Naive thymus-derived CD8-positive, alpha-beta T cell (primary cell): ENCODE data around the gene E2F4. TPM values are rescaled to one million over a fixed set of nuclear protein-coding genes. Genes with fewer than 3 reads are reported as not detected.
A peak's percentile ranks its signal among the peaks of the same experiment; 100 is the strongest.

Source experiments
- ATAC-seq, 2 donors: fragments of 150-1000 bp; cut with Tn5 transposase in 1 of 2; sonication (Bioruptor Pico), chemical (Tn5 transposase) in 1 of 2; 1 replicate in 1 of 2; 2 replicates in 1 of 2; pipeline ENCODE4 v1.10.0; 2021; ENCODE audit warnings: mild to moderate bottlenecking in 2 of 2, moderate library complexity in 2 of 2
- POLR2A ChIA-PET: fragments of 350-600 bp; sonication (Branson Sonifier 250); formaldehyde crosslinking; loops from one replicate; lab custom pipeline; 2021; ENCODE audit warnings: antibody characterized with exemption; lab: Charles Lee
- DNase-seq, 10 donors: peaks; one replicate each; pipeline versions ENCODE4 v3.0.0 to v3.0.0-alpha.2; 2020 to 2022
- H3K27ac Mint-ChIP-seq, 10 donors: one replicate each; pipeline ENCODE4 v1.8.0; 2020 to 2022; ENCODE audit warnings: mild to moderate bottlenecking in 10 of 10, mixed read lengths in 10 of 10, moderate library complexity in 4 of 10, inconsistent platforms in 1 of 10
- H3K27me3 Mint-ChIP-seq, 5 donors: one replicate each; pipeline ENCODE4 v1.8.0; 2021 to 2022; ENCODE audit warnings: mixed read lengths in 5 of 5
- H3K36me3 Mint-ChIP-seq, 3 donors: one replicate each; pipeline ENCODE4 v1.8.0; 2020 to 2022; ENCODE audit warnings: mixed read lengths in 3 of 3, mild to moderate bottlenecking in 2 of 3, inconsistent platforms in 1 of 3
- H3K4me1 Mint-ChIP-seq, 4 donors: one replicate each; pipeline ENCODE4 v1.8.0; 2021 to 2022; ENCODE audit warnings: mixed read lengths in 4 of 4
- H3K4me3 Mint-ChIP-seq, 10 donors: one replicate each; pipeline ENCODE4 v1.8.0; 2020 to 2022; ENCODE audit warnings: mild to moderate bottlenecking in 10 of 10, mixed read lengths in 10 of 10, moderate library complexity in 6 of 10, inconsistent platforms in 1 of 10
- H3K9me3 Mint-ChIP-seq, 9 donors: one replicate each; pipeline ENCODE4 v1.8.0; 2020 to 2022; ENCODE audit warnings: mixed read lengths in 9 of 9, mild to moderate bottlenecking in 3 of 9, inconsistent platforms in 1 of 9, moderate library complexity in 1 of 9
- polyA plus RNA-seq, 3 donors: library from polyadenylated mRNA; unstranded; fragments of 300-500 nt; fragmentation: Illumina TruSeq; gene quantifications; one replicate each; pipeline ENCODE4 v1.2.3, GENCODE V29; 2021
- total RNA-seq, 8 experiments: library from RNA in 2 of 8; stranded (reverse) in 2 of 8; gene quantifications; one replicate each; pipeline ENCODE4 v1.2.3 and lab custom pipeline; 2021 to 2026

E2F4 gene
- total and polyA plus RNA-seq, 5 experiments from 2014 or later = 40.7 to 87.1 (median 67.8) TPM

GRCh38 chr16:67235816-67236562 lies 44.0 kb downstream of the E2F4 start:
- POLR2A ChIA-PET = interaction anchor here (0.8 kb wide), 1 partner anchor 9 kb away, joined by 3 read pairs; the partner anchor contains the start of gene TMEM208
- Mint-ChIP-seq H3K9me3 (no peaks in the 10 kb centered on the region), H3K27me3 (no peaks in the 10 kb centered on the region), H3K4me3 (peak overlapping the region in 4 of 10 donors; percentile 12 to 58 (median 44)), H3K27ac (peak overlapping the region in 8 of 10 donors; percentile 59 to 88 (median 76)), H3K36me3 (peaks cover 0 to 36% (median 7%) of the 10 kb centered on the region in 3 donors), H3K4me1 (peaks cover 3 to 7% (median 4%) of the 10 kb centered on the region in 4 donors)
- DNase-seq (no peak), ATAC-seq (peak; percentile 21 to 37)

GRCh38 chr16:67236563-67237395 lies 44.8 kb downstream of the E2F4 start:
- DNase-seq (peak; percentile 36 to 66 (median 60)), ATAC-seq (peak; percentile 83 to 87)
- Mint-ChIP-seq H3K9me3 (no peaks in the 10 kb centered on the region), H3K4me1 (peaks cover 3 to 9% (median 7%) of the 10 kb centered on the region in 4 donors), H3K4me3 (peak overlapping the region in 2 of 10 donors; percentile 12 to 58), H3K36me3 (peaks cover 0 to 33% (median 7%) of the 10 kb centered on the region in 3 donors), H3K27me3 (no peaks in the 10 kb centered on the region), H3K27ac (peak overlapping the region in 6 of 10 donors; percentile 59 to 88 (median 76))
- POLR2A ChIA-PET = interaction anchor here (0.8 to 4.6 kb wide), 2 partner anchors 9 to 10 kb away, joined by 3 to 24 read pairs; partner anchors contain the start of gene TMEM208

GRCh38 chr16:67237396-67238277 lies 45.7 kb downstream of the E2F4 start:
- POLR2A ChIA-PET = interaction anchor here (4.6 kb wide), 1 partner anchor 10 kb away, joined by 24 read pairs; the partner anchor contains the start of gene TMEM208
- H3K9me3 Mint-ChIP-seq = no peaks in the 10 kb centered on the region
- H3K27ac Mint-ChIP-seq = peak overlapping the region in 2 of 10 donors; percentile 56 to 59
- ATAC-seq = no peak
- no peaks in the 10 kb centered on the region for H3K27me3 Mint-ChIP-seq
- DNase-seq = no peak
- H3K36me3 Mint-ChIP-seq = peaks cover 0 to 33% (median 7%) of the 10 kb centered on the region in 3 donors
- H3K4me1 Mint-ChIP-seq = peaks cover 4 to 13% (median 10%) of the 10 kb centered on the region in 4 donors
- H3K4me3 Mint-ChIP-seq = no peak overlapping the region

DNA sequence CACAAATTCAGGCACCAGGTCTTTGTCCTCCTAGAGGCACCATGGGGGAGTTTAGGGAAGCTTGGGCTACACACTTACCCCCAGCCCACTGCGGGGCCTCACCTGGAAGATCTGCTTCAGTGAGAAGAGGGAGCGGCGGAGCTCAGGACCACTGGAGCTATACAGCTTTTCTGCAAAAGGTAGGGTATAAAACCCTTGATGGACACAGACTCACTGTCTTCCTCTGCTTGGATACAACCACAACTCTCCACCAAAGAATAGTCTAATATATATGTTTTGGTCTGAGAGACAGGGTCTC lies 46.3 kb downstream of the E2F4 start:
- no peak overlapping the region for H3K4me3 Mint-ChIP-seq
- no peak for ATAC-seq
- H3K9me3 Mint-ChIP-seq = no peaks in the 10 kb centered on the region
- peaks cover 5 to 13% (median 11%) of the 10 kb centered on the region in 4 donors for H3K4me1 Mint-ChIP-seq
- POLR2A ChIA-PET = interaction anchor here (4.6 kb wide), 1 partner anchor 10 kb away, joined by 24 read pairs; the partner anchor contains the start of gene TMEM208
- peaks cover 0 to 33% (median 7%) of the 10 kb centered on the region in 3 donors for H3K36me3 Mint-ChIP-seq
- no peaks in the 10 kb centered on the region for H3K27me3 Mint-ChIP-seq
- peak overlapping the region in 1 of 10 donors; percentile 31 for H3K27ac Mint-ChIP-seq
- no peak for DNase-seq

- H3K9me3 Mint-ChIP-seq = no peaks in the 10 kb centered on the region
- no peaks in the 10 kb centered on the region for H3K27me3 Mint-ChIP-seq
- no peak for DNase-seq
- no peak overlapping the region for H3K4me3 Mint-ChIP-seq
- no peak for ATAC-seq
- H3K27ac Mint-ChIP-seq = peak overlapping the region in 3 of 10 donors; percentile 31 to 73 (median 42)
- POLR2A ChIA-PET = interaction anchor here (4.6 kb wide), 1 partner anchor 11 kb away, joined by 24 read pairs; the partner anchor contains the start of gene TMEM208
- H3K36me3 Mint-ChIP-seq = peaks cover 0 to 29% (median 7%) of the 10 kb centered on the region in 3 donors
- peaks cover 5 to 20% (median 14%) of the 10 kb centered on the region in 4 donors for H3K4me1 Mint-ChIP-seq
Measured at GRCh38 chr16:67238806-67239470, 47.0 kb downstream of the E2F4 start.

DNA sequence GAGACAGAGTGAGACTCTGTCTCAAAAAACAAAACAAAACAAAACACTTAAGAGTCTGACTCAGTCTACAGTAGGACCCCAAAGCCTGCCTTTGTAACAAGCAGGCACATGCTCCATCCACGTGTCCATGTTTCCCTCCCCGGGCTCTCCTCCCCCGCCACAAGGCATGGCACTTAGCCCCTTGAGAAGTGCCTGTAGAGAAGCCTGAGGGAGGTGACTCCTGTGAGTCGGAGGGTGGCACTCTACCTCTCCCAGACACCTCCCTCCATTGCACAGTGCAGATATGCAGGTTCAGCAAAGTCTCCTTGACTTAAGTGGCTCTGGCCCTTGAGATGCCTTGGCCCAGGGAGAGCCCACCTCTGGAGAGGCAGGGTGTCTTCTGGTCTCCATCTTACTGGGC lies 48.6 kb downstream of the E2F4 start:
- peak overlapping the region in 1 of 10 donors; percentile 60 for H3K4me3 Mint-ChIP-seq
- no peak for DNase-seq
- no peaks in the 10 kb centered on the region for H3K9me3 Mint-ChIP-seq
- ATAC-seq = no peak
- peaks cover 0 to 28% (median 7%) of the 10 kb centered on the region in 3 donors for H3K36me3 Mint-ChIP-seq
- H3K27ac Mint-ChIP-seq = peak overlapping the region in 2 of 10 donors; percentile 10 to 48
- no peaks in the 10 kb centered on the region for H3K27me3 Mint-ChIP-seq
- POLR2A ChIA-PET = interaction anchor here (4.6 kb wide), 1 partner anchor 13 kb away, joined by 24 read pairs; the partner anchor contains the start of gene TMEM208
- H3K4me1 Mint-ChIP-seq = peaks cover 17 to 36% (median 30%) of the 10 kb centered on the region in 4 donors

- Mint-ChIP-seq H3K9me3 (no peaks in the 10 kb centered on the region), H3K27ac (peak overlapping the region in 4 of 10 donors; percentile 31 to 84 (median 72)), H3K27me3 (no peaks in the 10 kb centered on the region), H3K4me1 (peaks cover 17 to 36% (median 28%) of the 10 kb centered on the region in 4 donors), H3K36me3 (peaks cover 0 to 24% (median 7%) of the 10 kb centered on the region in 3 donors), H3K4me3 (no peak overlapping the region)
- ATAC-seq (no peak), DNase-seq (no peak)
- POLR2A ChIA-PET = interaction anchor here (4.6 kb wide), 1 partner anchor 13 kb away, joined by 24 read pairs; the partner anchor contains the start of gene TMEM208
Measured at GRCh38 chr16:67241008-67241900, 49.3 kb downstream of the E2F4 start.

- Mint-ChIP-seq H3K27me3 (no peaks in the 10 kb centered on the region), H3K9me3 (no peaks in the 10 kb centered on the region), H3K4me3 (no peak overlapping the region), H3K36me3 (peaks cover 0 to 18% (median 5%) of the 10 kb centered on the region in 3 donors), H3K27ac (peak overlapping the region in 4 of 10 donors; percentile 59 to 87 (median 74)), H3K4me1 (peaks cover 17 to 35% (median 32%) of the 10 kb centered on the region in 4 donors)
- DNase-seq = no peak
- POLR2A ChIA-PET = interaction anchor here (1.0 to 1.1 kb wide), 2 partner anchors 11 to 15 kb away, joined by 3 read pairs; partner anchors contain the start of gene TMEM208
- no peak for ATAC-seq
Measured at GRCh38 chr16:67242138-67242730, 50.3 kb downstream of the E2F4 start.

GRCh38 chr16:67243481-67243880 lies 51.5 kb downstream of the E2F4 start:
- POLR2A ChIA-PET = interaction anchor here (1.9 to 5.7 kb wide), 2 partner anchors 14 to 51 kb away, joined by 6 to 99 read pairs; partner anchors contain the start of genes E2F4 and TMEM208
- Mint-ChIP-seq H3K4me3 (no peak overlapping the region), H3K27ac (peak overlapping the region in 9 of 10 donors; percentile 28 to 97 (median 89)), H3K27me3 (no peaks in the 10 kb centered on the region), H3K4me1 (peaks cover 26 to 43% (median 43%) of the 10 kb centered on the region in 4 donors), H3K36me3 (peaks cover 0 to 5% (median 0%) of the 10 kb centered on the region in 3 donors), H3K9me3 (no peaks in the 10 kb centered on the region)
- ATAC-seq = no peak
- no peak for DNase-seq
